ENCODE measurements around the gene MNAT1. TPM values are rescaled to one million over a fixed set of nuclear protein-coding genes. Genes with fewer than 3 reads are reported as not detected.
A peak's percentile ranks its signal among the peaks of the same experiment; 100 is the strongest.

Gene MNAT1
- total and polyA plus RNA-seq, 9 of the 15 experiments (the other 6 are each of a cell fraction or from before 2014, with no cell fraction given) = 37.8 to 83.3 (median 60.4) TPM

- peak; percentile 48 for TF ChIP-seq MGA (IDR thresholded peaks at IDR 0.05)
- peak; percentile 42; the same call in 1 of the 2 replicates for TF ChIP-seq NCOA1 (IDR thresholded peaks at IDR 0.05; ENCODE audit: low read depth)
- TF ChIP-seq CHD1 (IDR thresholded peaks at IDR 0.05; ENCODE audit: low read length) = peak; percentile 58
- TF ChIP-seq SREBF1 (IDR thresholded peaks at IDR 0.05; ENCODE audit: borderline replicate concordance, low read depth, low read length) = no peak
- TF ChIP-seq DPF2 (IDR thresholded peaks at IDR 0.05) = 0 out of 2 replicates have a peak, but pooled peaks have one; percentile 36
- TF ChIP-seq YY1 (IDR thresholded peaks at IDR 0.05; ENCODE audit: borderline replicate concordance in 1 of 3, control insufficient read depth in 1 of 3, extremely low read depth in 1 of 3, insufficient read depth in 3 of 3, insufficient read length in 1 of 3, insufficient replicate concordance in 2 of 3, low read depth in 1 of 3, low read length in 2 of 3) = peak in 1 of 3 experiments; percentile 58
- peak; percentile 47; the same call in 1 of the 2 replicates for TF ChIP-seq PHF21A (IDR thresholded peaks at IDR 0.05; ENCODE audit: borderline replicate concordance, low read depth)
- 0 out of 2 replicates have a peak, but pooled peaks have one; percentile 48 for TF ChIP-seq LARP7 (IDR thresholded peaks at IDR 0.05)
- peak; percentile 27 for TF ChIP-seq CREM (IDR thresholded peaks at IDR 0.05; ENCODE audit: low read depth)
- no peak for TF ChIP-seq SFPQ (IDR thresholded peaks at IDR 0.05; ENCODE audit: low read depth, low read length)
Measured at GRCh38 chr14:60723907-60724618, 10.5 kb upstream of the MNAT1 start, which contains the start of gene SIX4 (continued).

Measured in K562 (cell line).